ENCODE results near the gene ZNF500.
A peak's percentile ranks its signal among the peaks of the same experiment; 100 is the strongest.
"Not testable (repeated sequence)": the region's sequence is repeated elsewhere in the genome, so short reads cannot be mapped to it uniquely, and the experiment has no call there.

Gene ZNF500

GRCh38 chr16:4744555-4745273 is 22.2 kb downstream of the ZNF500 start:
- DNase-seq (ENCODE audit: low read depth), result no peak

GRCh38 chr16:4743226-4743878 is 23.6 kb downstream of the ZNF500 start:
- DNase-seq (ENCODE audit: low read depth), result no peak

- DNase-seq (ENCODE audit: low read depth), result not testable (repeated sequence)
Observed at GRCh38 chr16:4738370-4738769, 28.6 kb downstream of the ZNF500 start.

- no peak for DNase-seq (ENCODE audit: low read depth)
Observed at GRCh38 chr16:4737545-4737944, 29.4 kb downstream of the ZNF500 start.

GRCh38 chr16:4736546-4736945 is 30.4 kb downstream of the ZNF500 start:
- no peak for DNase-seq (ENCODE audit: low read depth)

- DNase-seq (ENCODE audit: low read depth), result peak; percentile 90
Observed at GRCh38 chr16:4734730-4735535, 32.0 kb downstream of the ZNF500 start.

GRCh38 chr16:4734063-4734729 is 32.8 kb downstream of the ZNF500 start, which contains the start of the genes ANKS3 and DNAAF8:
Gene ANKS3, minus strand, starts transcription at chr16:4734271. Its CDS starts 4,122 bp downstream, at chr16:4730149.
Gene DNAAF8, plus strand, starts transcription at chr16:4734537. Its CDS starts 1,978 bp downstream, at chr16:4736515.
- peak; percentile 79 for DNase-seq (ENCODE audit: low read depth)

GRCh38 chr16:4733747-4734062 is 33.3 kb downstream of the ZNF500 start:
- no peak for DNase-seq (ENCODE audit: low read depth)

- DNase-seq (ENCODE audit: low read depth), result no peak
Observed at GRCh38 chr16:4733211-4733742, 33.7 kb downstream of the ZNF500 start.

- DNase-seq (ENCODE audit: low read depth), result no peak
Observed at GRCh38 chr16:4729876-4730275, 37.1 kb downstream of the ZNF500 start.

GRCh38 chr16:4728676-4729075 is 38.3 kb downstream of the ZNF500 start:
- DNase-seq (ENCODE audit: low read depth), result no peak

- DNase-seq (ENCODE audit: low read depth), result no peak
Observed at GRCh38 chr16:4726616-4727015, 40.3 kb downstream of the ZNF500 start.

GRCh38 chr16:4724661-4725270 is 42.2 kb downstream of the ZNF500 start:
- DNase-seq (ENCODE audit: low read depth), result no peak

- no peak for DNase-seq (ENCODE audit: low read depth)
Observed at GRCh38 chr16:4723071-4723767, 43.7 kb downstream of the ZNF500 start.

- no peak for DNase-seq (ENCODE audit: low read depth)
Observed at GRCh38 chr16:4718466-4718865, 48.5 kb downstream of the ZNF500 start.

- no peak for DNase-seq (ENCODE audit: low read depth)
Observed at GRCh38 chr16:4714996-4715395, 52.0 kb downstream of the ZNF500 start.

- no peak for DNase-seq (ENCODE audit: low read depth)
Observed at GRCh38 chr16:4713663-4714501, 53.1 kb downstream of the ZNF500 start.

GRCh38 chr16:4709481-4709880 is 57.5 kb downstream of the ZNF500 start:
- no peak for DNase-seq (ENCODE audit: low read depth)

- DNase-seq (ENCODE audit: low read depth), result no peak
Observed at GRCh38 chr16:4706871-4707270, 60.1 kb downstream of the ZNF500 start.

GRCh38 chr16:4704913-4705312 is 62.0 kb downstream of the ZNF500 start:
- DNase-seq (ENCODE audit: low read depth), result no peak
